GM13977 (cell line): Measurements from ENCODE around the gene ZBTB8A.
A peak's percentile ranks its signal among the peaks of the same experiment; 100 is the strongest.

ENCODE experiments used
- DNase-seq: peaks from one replicate; pipeline ENCODE4 v3.0.0; 2012; ENCODE audit warnings: low spot score
- in situ Hi-C: fragments of 300-500 bp; cut with MboI; formaldehyde crosslinking; loops from one replicate; pipeline ENCODE4 v1.12.0; 2022; ENCODE audit warnings: low sequenced_read_pairs, low pct_unique_long_range_greater_than_20kb, mixed read lengths, inconsistent platforms; ENCODE audit not compliant: unreplicated experiment
- TF ChIP-seq, protein P1 (sequence below): IDR thresholded peaks from 2 replicates; pipeline ENCODE4 v1.5.1; 2012; ENCODE audit warnings: mild to moderate bottlenecking, control low read depth; ENCODE audit not compliant: insufficient read depth; ENCODE audit errors: extremely low read depth, missing control alignments

ZBTB8A gene

GRCh38 chr1:32612189-32612881, 73.1 kb downstream of the ZBTB8A start:
- TF ChIP-seq, protein P1, sequence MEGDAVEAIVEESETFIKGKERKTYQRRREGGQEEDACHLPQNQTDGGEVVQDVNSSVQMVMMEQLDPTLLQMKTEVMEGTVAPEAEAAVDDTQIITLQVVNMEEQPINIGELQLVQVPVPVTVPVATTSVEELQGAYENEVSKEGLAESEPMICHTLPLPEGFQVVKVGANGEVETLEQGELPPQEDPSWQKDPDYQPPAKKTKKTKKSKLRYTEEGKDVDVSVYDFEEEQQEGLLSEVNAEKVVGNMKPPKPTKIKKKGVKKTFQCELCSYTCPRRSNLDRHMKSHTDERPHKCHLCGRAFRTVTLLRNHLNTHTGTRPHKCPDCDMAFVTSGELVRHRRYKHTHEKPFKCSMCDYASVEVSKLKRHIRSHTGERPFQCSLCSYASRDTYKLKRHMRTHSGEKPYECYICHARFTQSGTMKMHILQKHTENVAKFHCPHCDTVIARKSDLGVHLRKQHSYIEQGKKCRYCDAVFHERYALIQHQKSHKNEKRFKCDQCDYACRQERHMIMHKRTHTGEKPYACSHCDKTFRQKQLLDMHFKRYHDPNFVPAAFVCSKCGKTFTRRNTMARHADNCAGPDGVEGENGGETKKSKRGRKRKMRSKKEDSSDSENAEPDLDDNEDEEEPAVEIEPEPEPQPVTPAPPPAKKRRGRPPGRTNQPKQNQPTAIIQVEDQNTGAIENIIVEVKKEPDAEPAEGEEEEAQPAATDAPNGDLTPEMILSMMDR: peak; percentile 42
- in situ Hi-C loops: no loop called here
- DNase-seq: peak; percentile 84

DNA sequence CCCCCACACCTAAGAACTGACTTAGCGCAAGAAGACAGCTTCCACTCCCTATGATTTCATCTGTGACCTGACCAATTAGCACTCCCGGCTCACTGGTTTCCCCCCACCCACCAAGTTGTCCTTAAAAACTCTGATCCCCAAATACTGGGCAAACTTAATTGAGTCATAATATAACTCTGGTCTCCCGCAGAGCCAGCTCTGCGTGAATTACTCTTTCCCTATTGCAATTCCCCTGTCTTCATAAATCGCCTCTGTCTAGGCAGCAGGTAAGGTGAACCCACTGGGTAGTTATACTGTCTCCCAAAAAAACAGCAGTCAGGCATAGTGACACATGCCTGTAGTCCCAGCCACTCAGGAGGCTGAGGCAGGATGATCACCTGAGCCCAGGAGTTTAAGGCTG, 74.2 kb downstream of the ZBTB8A start:
- TF ChIP-seq, protein P1: no peak
- no peak for DNase-seq
- in situ Hi-C loops: no loop called here

DNA sequence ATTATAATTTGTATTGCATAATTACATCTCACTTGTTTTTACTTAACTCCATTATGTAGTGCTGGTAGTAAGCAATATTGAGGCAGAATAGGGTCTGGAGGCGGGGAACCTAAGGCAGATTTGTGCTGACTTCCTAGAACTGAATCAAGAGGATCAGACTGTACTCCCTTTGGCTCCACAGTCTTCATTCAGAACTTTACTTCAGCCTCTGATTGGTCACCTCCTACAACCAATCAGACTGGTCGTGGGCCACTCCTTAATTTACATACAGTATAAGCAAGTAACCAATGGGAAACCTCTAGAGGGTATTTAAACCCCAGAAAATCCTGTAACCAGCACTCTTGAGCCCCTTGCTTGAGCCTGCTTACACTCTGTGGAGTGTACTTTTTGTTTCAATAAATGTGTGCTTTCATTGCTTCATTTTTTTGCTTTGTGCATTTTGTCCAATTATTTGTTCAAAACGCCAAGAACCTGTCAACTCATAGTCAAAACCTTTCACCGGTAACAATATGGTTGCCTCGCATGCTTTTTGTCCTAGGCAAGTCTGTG, 79.5 kb downstream of the ZBTB8A start:
- TF ChIP-seq, protein P1: no peak
- no peak for DNase-seq
- in situ Hi-C loops: no loop called here

DNA sequence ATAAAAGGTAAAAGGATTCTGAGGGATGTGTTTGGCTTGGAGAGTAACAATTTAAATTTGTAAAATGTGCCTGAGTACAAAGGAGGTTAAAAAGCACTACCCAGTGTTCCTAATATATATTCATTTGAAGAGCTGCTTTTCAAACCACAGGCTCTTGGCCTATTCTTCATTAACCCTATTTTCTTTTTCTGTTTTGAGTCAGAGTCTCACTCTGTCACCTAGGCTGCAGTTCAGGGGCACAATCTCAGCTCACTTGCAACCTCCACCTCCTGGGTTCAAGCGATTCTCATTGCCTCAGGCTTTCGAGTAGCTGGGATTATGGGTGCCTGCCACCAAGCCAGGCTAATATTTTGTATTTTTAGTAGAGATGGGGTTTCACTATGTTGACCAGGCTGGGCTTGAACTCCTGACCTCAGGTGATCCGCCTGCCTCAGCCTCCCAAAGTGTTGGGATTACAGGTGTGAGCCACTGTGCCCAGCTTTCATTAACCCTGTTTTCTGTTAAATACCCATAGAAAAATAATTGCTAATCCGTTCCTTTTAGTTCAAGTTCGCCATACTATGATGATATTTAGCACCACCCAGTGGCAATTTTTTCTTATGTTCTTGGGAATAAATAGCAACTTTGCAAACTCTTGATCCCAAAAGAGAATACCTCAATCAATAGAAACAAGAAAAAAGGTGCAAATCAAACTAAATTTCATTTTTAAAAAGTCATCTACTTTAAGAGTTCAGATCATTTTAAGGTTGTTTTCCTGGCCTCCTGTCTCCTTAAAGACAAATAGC, 80.7 kb downstream of the ZBTB8A start:
- in situ Hi-C loops: no loop called here
- peak; percentile 55 for DNase-seq
- TF ChIP-seq, protein P1: peak; percentile 30

- DNase-seq: no peak
- in situ Hi-C loops: no loop called here
- TF ChIP-seq, protein P1: no peak
Measured at GRCh38 chr1:32622205-32622604, 83.0 kb downstream of the ZBTB8A start.

- in situ Hi-C loops: no loop called here
- no peak for DNase-seq
- TF ChIP-seq, protein P1: no peak
Measured at GRCh38 chr1:32622806-32623681, 83.8 kb downstream of the ZBTB8A start.
